GM12874 (cell line): ENCODE results near the gene C14orf132.

ENCODE experiments used
- TF ChIP-seq, protein P1 (sequence below): IDR thresholded peaks from 2 replicates; pipeline ENCODE4 v1.5.1; 2011; ENCODE audit warnings: low read depth, mild to moderate bottlenecking, control low read depth, low read length, moderate library complexity; ENCODE audit not compliant: insufficient read depth

C14orf132 gene

GRCh38 chr14:96090441-96091148 lies 51.4 kb downstream of the C14orf132 start:
- TF ChIP-seq, protein P1, sequence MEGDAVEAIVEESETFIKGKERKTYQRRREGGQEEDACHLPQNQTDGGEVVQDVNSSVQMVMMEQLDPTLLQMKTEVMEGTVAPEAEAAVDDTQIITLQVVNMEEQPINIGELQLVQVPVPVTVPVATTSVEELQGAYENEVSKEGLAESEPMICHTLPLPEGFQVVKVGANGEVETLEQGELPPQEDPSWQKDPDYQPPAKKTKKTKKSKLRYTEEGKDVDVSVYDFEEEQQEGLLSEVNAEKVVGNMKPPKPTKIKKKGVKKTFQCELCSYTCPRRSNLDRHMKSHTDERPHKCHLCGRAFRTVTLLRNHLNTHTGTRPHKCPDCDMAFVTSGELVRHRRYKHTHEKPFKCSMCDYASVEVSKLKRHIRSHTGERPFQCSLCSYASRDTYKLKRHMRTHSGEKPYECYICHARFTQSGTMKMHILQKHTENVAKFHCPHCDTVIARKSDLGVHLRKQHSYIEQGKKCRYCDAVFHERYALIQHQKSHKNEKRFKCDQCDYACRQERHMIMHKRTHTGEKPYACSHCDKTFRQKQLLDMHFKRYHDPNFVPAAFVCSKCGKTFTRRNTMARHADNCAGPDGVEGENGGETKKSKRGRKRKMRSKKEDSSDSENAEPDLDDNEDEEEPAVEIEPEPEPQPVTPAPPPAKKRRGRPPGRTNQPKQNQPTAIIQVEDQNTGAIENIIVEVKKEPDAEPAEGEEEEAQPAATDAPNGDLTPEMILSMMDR = no peak

DNA sequence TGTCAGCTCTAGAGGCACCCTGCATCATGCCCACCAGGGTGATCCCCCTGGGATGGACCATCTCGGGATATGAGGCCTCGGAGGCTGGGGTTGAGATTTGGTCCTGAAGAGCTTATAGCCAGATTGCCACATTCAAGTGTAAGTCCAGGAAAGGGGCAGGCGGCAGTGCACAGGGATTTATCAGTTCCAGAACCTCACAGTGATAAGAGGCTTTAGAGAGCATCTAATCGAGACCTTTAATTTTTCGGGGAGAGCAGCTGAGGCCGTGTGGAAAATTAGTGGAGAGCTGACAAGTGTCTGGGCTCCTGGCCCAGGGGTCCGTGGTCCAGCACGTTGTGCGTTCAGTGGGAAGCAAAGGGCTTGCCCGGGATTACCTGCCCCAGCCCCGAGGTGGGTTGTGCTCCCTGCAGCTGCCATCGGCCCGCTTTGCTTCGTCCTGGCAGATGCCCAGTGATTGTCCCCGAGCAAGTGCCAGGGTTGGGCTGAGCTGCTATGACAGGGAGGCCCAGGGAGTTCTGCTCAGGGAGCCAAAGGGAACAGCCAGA lies 52.1 kb downstream of the C14orf132 start:
- TF ChIP-seq, protein P1 = no peak

GRCh38 chr14:96091941-96092411 lies 52.8 kb downstream of the C14orf132 start:
- TF ChIP-seq, protein P1 = no peak

DNA sequence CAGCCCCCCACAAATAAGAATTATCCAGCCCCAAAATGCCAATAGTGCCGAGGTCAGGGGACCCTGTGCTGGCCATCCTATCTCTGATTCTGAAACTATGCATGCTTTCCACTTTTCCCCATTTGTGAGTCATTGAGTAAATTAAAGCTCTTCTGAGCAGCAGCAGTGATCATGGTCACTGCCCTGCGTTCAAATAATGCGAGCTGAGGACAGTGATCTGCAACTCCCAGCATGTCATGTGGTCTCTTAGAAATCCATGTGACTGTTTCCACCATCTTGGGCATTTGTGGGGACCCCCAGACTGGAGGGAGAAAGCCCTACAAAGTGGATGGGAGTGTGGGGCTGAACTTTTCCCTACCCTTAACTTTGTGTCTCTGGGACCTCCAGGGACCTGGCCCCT lies 53.8 kb downstream of the C14orf132 start:
- TF ChIP-seq, protein P1 = no peak

GRCh38 chr14:96094211-96094610 lies 55.0 kb downstream of the C14orf132 start:
- TF ChIP-seq, protein P1 = no peak

- TF ChIP-seq, protein P1 = no peak
Measured at GRCh38 chr14:96094656-96095055, 55.5 kb downstream of the C14orf132 start.

DNA sequence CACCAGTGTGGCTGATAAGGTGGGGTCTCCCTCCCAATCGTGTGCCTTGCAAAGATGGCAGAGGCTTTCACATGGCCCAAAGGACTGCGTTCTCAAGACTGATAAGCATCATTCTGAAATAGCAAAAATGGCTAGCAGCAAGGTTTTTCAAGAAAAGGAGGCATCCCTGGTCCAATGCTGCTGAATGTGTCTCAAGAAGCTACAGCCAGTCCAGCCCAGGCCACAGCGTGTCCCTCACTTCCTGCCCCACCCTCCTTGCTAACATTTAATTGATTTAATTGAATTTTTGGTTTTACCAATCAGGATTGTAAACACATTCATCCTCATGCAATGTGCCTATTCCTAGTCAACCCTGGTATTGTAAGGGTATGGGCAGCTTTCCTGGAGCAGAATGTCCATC lies 55.9 kb downstream of the C14orf132 start:
- TF ChIP-seq, protein P1 = no peak
